Measurements from ENCODE around the gene SARM1.
"Not testable (repeated sequence)": the region's sequence is repeated elsewhere in the genome, so short reads cannot be mapped to it uniquely, and the experiment has no call there.

The SARM1 gene

GRCh38 chr17:28407130-28407973 lies 35.9 kb downstream of the SARM1 start:
- Histone ChIP-seq H3K27me3 (ENCODE audit: insufficient read depth, low read length) (peaks cover 10% of the 10 kb centered on the region), H3K9me3 (ENCODE audit: low read length) (no peaks in the 10 kb centered on the region), H3K4me3 (ENCODE audit: low read length) (no peak overlapping the region), H3K36me3 (ENCODE audit: insufficient read depth, low read length) (no peaks in the 10 kb centered on the region), H3K4me1 (ENCODE audit: insufficient read depth, low read length) (peaks cover 18% of the 10 kb centered on the region), H2AFZ (ENCODE audit: low read depth, low read length) (no peak overlapping the region)

DNA sequence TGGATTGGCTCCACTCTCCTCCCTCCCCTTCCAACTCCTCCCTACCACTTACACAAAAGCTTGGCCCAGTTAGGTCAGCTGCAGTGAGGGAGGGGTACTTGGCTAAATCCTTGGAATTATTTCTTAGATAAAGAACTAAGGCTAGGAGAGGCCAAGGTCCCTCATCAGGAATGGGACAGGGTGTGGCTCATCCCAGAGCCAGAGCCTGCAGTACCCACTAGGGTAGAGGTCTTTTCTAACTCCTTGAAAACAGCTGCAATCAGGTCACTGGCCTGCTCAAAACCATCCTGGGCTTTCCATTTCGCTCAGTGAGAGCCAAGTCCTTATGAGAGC lies 36.4 kb downstream of the SARM1 start:
- Histone ChIP-seq H3K36me3 (ENCODE audit: insufficient read depth, low read length) (no peaks in the 10 kb centered on the region), H3K4me3 (ENCODE audit: low read length) (no peak overlapping the region), H3K4me1 (ENCODE audit: insufficient read depth, low read length) (peaks cover 18% of the 10 kb centered on the region), H3K27me3 (ENCODE audit: insufficient read depth, low read length) (peaks cover 11% of the 10 kb centered on the region), H3K9me3 (ENCODE audit: low read length) (no peaks in the 10 kb centered on the region), H2AFZ (ENCODE audit: low read depth, low read length) (no peak overlapping the region)

GRCh38 chr17:28412099-28412498 lies 40.6 kb downstream of the SARM1 start:
- Histone ChIP-seq H3K36me3 (ENCODE audit: insufficient read depth, low read length) (no peaks in the 10 kb centered on the region), H3K4me1 (ENCODE audit: insufficient read depth, low read length) (peaks cover 8% of the 10 kb centered on the region), H3K27me3 (ENCODE audit: insufficient read depth, low read length) (peaks cover 18% of the 10 kb centered on the region), H3K9me3 (ENCODE audit: low read length) (no peaks in the 10 kb centered on the region), H3K4me3 (ENCODE audit: low read length) (no peak overlapping the region), H2AFZ (ENCODE audit: low read depth, low read length) (no peak overlapping the region)

DNA sequence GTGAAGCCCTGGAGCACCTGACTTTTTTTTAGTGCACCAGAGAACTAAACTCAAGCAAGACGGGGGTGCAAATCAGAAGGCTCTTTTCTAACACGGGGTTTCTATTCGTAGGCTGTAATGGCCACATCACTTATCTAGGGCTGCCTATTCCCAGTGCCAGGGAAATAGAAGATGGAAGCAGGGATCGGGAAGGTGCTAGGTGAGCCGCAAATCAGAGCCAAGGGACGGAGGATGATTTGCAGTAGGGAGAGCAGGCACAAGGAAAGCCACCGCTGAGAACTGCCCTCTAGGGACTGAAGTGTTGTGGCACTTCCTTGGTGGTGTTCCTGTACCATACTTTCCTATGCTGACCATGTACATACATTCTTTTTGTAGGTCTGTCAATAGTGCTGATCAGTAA lies 42.3 kb downstream of the SARM1 start:
- Histone ChIP-seq H3K9me3 (ENCODE audit: low read length) (no peaks in the 10 kb centered on the region), H3K4me1 (ENCODE audit: insufficient read depth, low read length) (no peaks in the 10 kb centered on the region), H2AFZ (ENCODE audit: low read depth, low read length) (no peak overlapping the region), H3K4me3 (ENCODE audit: low read length) (no peak overlapping the region), H3K36me3 (ENCODE audit: insufficient read depth, low read length) (no peaks in the 10 kb centered on the region), H3K27me3 (ENCODE audit: insufficient read depth, low read length) (peaks cover 18% of the 10 kb centered on the region)

DNA sequence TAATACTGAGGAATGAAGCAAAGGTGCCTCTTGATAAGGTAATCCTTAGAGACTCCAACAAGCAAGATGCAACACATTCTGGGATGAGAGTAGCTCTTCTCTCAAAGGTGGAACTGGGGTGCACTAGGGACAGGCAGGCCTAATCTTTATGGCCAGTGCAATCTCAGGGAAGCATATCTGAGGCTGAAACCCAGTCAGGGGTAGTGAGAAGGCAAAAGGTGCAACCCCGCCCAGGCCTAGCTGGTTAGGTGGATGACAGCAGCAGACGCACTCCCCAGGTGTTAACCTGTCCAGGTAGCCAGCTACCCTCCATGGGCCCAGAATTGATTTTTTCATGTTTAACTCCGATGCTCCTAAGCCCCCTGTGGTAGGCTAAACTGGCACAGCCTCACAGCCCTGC lies 44.4 kb downstream of the SARM1 start:
- Histone ChIP-seq H3K4me3 (ENCODE audit: low read length) (no peak overlapping the region), H3K36me3 (ENCODE audit: insufficient read depth, low read length) (no peaks in the 10 kb centered on the region), H2AFZ (ENCODE audit: low read depth, low read length) (no peak overlapping the region), H3K9me3 (ENCODE audit: low read length) (no peaks in the 10 kb centered on the region), H3K27me3 (ENCODE audit: insufficient read depth, low read length) (peaks cover 18% of the 10 kb centered on the region), H3K4me1 (ENCODE audit: insufficient read depth, low read length) (no peaks in the 10 kb centered on the region)

DNA sequence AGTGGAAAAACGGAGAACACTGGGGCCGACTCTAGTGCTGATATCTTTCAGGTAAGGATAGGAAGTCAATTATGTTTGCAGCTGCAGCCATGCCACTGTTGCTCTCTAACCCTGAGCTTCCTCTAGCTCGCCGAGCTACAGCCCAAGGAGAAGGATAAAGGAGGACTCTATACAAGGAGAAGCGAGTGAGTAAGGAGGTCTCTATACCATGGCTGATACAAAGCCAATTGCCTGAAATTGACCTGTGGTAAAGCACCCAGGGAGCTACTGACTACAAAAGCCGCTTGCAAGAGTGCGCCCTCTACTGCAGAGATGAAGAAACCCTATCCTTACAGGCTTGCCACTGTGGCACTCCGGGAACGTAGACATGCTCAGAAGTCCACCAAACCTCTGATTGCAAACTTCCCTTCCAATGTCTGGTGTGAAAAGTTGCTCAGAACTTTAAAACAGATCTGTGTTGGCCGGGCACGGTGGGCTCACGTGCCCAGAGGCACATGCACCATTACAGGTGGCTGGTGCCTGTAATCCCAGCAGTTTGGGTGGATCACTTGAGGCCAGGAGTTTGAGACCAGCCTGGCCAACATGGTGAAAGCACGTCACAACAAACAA lies 45.3 kb downstream of the SARM1 start:
- H3K9me3 ChIP-seq (ENCODE audit: low read length) = no peaks in the 10 kb centered on the region
- peaks cover 12% of the 10 kb centered on the region for H3K27me3 ChIP-seq (ENCODE audit: insufficient read depth, low read length)
- H2AFZ ChIP-seq (ENCODE audit: low read depth, low read length) = no peak overlapping the region
- no peak overlapping the region for H3K4me3 ChIP-seq (ENCODE audit: low read length)
- no peaks in the 10 kb centered on the region for H3K4me1 ChIP-seq (ENCODE audit: insufficient read depth, low read length)
- H3K36me3 ChIP-seq (ENCODE audit: insufficient read depth, low read length) = no peaks in the 10 kb centered on the region

- Histone ChIP-seq H2AFZ (ENCODE audit: low read depth, low read length) (no peak overlapping the region), H3K36me3 (ENCODE audit: insufficient read depth, low read length) (no peaks in the 10 kb centered on the region), H3K27me3 (ENCODE audit: insufficient read depth, low read length) (peaks cover 8% of the 10 kb centered on the region), H3K4me3 (ENCODE audit: low read length) (no peak overlapping the region), H3K4me1 (ENCODE audit: insufficient read depth, low read length) (peaks cover 4% of the 10 kb centered on the region), H3K9me3 (ENCODE audit: low read length) (no peaks in the 10 kb centered on the region)
Measured at GRCh38 chr17:28421787-28422305, 50.4 kb downstream of the SARM1 start.

DNA sequence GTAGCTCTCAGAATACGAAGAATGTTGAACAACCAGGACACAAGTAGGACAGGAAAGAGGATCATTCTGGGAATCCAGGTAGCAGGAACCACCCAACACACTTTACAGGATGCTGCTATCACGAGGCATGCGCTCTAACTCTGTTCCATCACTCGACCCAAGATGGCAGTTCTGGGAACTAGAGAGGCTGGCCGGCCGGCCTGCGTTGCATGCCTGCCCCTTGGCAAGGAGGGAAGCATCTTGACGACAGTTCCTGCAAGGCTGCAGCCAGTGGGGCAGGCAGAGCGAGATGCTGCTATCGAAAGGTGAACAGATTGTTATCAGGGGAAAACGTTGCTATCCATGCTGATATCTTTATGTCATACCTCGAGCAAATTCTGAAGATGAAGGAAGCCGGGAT lies 53.7 kb downstream of the SARM1 start:
- no peak overlapping the region for H3K4me3 ChIP-seq (ENCODE audit: low read length)
- no peak overlapping the region for H2AFZ ChIP-seq (ENCODE audit: low read depth, low read length)
- H3K27me3 ChIP-seq (ENCODE audit: insufficient read depth, low read length) = peaks cover 8% of the 10 kb centered on the region
- H3K9me3 ChIP-seq (ENCODE audit: low read length) = no peaks in the 10 kb centered on the region
- no peaks in the 10 kb centered on the region for H3K36me3 ChIP-seq (ENCODE audit: insufficient read depth, low read length)
- H3K4me1 ChIP-seq (ENCODE audit: insufficient read depth, low read length) = peaks cover 4% of the 10 kb centered on the region

DNA sequence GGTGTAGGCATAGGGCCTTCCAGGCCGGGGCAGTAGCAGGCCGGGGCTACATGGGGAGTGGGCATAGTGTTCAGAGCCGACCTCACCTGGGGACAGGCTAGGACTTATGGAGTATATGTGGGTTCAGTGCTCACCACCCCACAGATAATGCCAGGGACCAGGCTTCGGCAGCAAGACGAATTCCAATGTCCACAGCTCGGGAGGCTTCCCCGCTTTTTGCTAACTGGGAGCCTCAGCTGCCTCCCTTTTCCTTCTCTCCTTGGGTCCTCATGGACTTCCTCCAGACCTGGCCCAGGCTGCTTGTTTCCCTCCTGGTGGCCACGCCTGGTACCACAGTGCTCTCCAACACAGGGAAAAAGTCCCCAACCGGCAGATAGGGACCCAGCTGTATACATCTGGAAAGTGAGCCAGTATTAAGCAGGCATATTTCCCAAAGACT lies 54.6 kb downstream of the SARM1 start:
- peaks cover 4% of the 10 kb centered on the region for H3K4me1 ChIP-seq (ENCODE audit: insufficient read depth, low read length)
- H3K27me3 ChIP-seq (ENCODE audit: insufficient read depth, low read length) = peaks cover 8% of the 10 kb centered on the region
- no peak overlapping the region for H2AFZ ChIP-seq (ENCODE audit: low read depth, low read length)
- no peak overlapping the region for H3K4me3 ChIP-seq (ENCODE audit: low read length)
- no peaks in the 10 kb centered on the region for H3K36me3 ChIP-seq (ENCODE audit: insufficient read depth, low read length)
- H3K9me3 ChIP-seq (ENCODE audit: low read length) = no peaks in the 10 kb centered on the region

DNA sequence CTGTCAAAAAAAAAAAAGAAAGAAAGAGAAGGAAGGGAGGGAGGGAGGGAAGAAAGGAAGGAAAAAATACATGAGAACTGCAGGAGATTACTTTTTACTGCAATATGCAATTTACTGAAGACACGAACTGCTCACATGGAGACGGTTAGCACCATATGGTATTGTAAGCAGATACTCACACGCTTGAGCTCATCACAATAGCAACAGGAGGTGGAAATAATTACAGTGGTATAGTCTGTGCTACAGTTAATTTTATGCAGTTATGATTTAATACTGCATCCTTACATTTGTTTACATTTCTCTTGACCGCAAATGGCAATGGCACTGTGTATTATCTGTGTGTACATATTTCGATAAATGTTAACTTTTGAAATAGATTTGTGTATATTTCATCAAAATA lies 55.9 kb downstream of the SARM1 start:
- H3K4me1 ChIP-seq (ENCODE audit: insufficient read depth, low read length) = peaks cover 4% of the 10 kb centered on the region

DNA sequence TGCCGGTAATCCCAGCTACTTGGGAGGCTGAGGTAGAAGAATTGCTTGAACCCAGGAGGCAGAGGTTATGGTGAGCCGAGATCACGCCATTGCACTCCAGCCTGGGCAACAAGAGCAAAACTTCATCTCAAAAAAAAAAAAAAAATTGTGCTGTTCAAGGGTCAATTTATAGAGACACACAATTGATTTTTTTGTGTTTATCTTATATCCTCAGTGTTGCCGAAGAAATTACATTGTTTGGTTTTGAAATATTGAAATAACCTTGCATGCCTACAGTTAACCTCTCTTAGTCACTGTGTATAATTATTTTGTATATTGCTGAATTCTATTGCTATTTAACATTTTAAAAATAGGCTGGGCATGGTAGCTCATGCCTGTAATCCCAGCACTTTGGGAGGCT lies 56.5 kb downstream of the SARM1 start:
- H2AFZ ChIP-seq (ENCODE audit: low read depth, low read length); H3K9me3 ChIP-seq (ENCODE audit: low read length); H3K4me3 ChIP-seq (ENCODE audit: low read length); H3K27me3 ChIP-seq (ENCODE audit: insufficient read depth, low read length); H3K36me3 ChIP-seq (ENCODE audit: insufficient read depth, low read length); H3K4me1 ChIP-seq (ENCODE audit: insufficient read depth, low read length): not testable (repeated sequence)

More for the DNA sequence above, 55.9 kb downstream of the SARM1 start:
- no peak overlapping the region for H3K4me3 ChIP-seq (ENCODE audit: low read length)
- peaks cover 8% of the 10 kb centered on the region for H3K27me3 ChIP-seq (ENCODE audit: insufficient read depth, low read length)
- no peak overlapping the region for H2AFZ ChIP-seq (ENCODE audit: low read depth, low read length)
- H3K36me3 ChIP-seq (ENCODE audit: insufficient read depth, low read length) = no peaks in the 10 kb centered on the region
- no peaks in the 10 kb centered on the region for H3K9me3 ChIP-seq (ENCODE audit: low read length)

DNA sequence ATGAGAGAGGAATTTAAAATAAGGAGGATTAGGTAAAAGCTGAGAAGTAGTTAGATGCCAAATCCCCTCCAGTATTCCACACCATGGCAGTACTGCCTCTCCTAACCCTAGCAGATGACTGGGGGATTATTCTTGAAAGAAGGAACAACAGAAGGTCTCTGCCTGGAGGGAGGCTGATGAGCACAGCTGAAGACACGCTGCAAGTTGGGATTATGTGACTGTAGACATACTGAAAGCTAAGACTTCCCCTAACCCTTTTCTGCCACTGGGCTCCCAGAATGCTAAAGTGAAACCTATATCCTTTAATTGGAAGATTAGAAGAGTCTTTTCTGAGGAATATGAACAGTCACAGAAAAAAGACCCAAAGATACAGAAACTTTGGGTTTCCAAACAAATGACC lies 62.2 kb downstream of the SARM1 start:
- Histone ChIP-seq H3K36me3 (ENCODE audit: insufficient read depth, low read length) (no peaks in the 10 kb centered on the region), H3K27me3 (ENCODE audit: insufficient read depth, low read length) (no peaks in the 10 kb centered on the region), H2AFZ (ENCODE audit: low read depth, low read length) (no peak overlapping the region), H3K9me3 (ENCODE audit: low read length) (no peaks in the 10 kb centered on the region), H3K4me1 (ENCODE audit: insufficient read depth, low read length) (no peaks in the 10 kb centered on the region), H3K4me3 (ENCODE audit: low read length) (no peak overlapping the region)

DNA sequence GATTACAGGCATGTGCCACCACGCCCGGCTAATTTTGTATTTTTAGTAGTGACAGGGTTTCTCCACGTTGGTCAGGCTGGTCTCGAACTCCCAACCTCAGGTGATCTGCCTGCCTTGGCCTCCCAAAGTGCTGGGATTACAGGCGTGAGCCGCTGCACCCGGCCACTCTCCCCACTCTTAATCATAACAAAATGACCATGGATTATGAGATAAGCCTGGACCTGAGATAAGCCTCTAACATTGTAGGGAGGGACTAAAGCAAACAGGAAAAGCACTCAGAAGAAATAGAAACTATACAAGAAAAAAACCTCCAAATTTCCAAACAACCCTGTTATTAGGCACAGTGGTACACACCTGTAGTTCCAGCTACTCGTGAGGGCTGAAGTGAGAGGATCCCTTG lies 62.8 kb downstream of the SARM1 start:
- not testable (repeated sequence) for H3K4me1 ChIP-seq (ENCODE audit: insufficient read depth, low read length); H3K9me3 ChIP-seq (ENCODE audit: low read length); H3K36me3 ChIP-seq (ENCODE audit: insufficient read depth, low read length); H3K27me3 ChIP-seq (ENCODE audit: insufficient read depth, low read length); H3K4me3 ChIP-seq (ENCODE audit: low read length); H2AFZ ChIP-seq (ENCODE audit: low read depth, low read length)
